HG02943 (cell line): Measurements from ENCODE around the gene PRKCA.
"Not testable (repeated sequence)": the region's sequence is repeated elsewhere in the genome, so short reads cannot be mapped to it uniquely, and the experiment has no call there.

Experiments
- ATAC-seq: cut with Tn5 transposase; IDR thresholded peaks from one replicate; pipeline ENCODE4 v1.9.1; 2021; ENCODE audit warnings: mild to moderate bottlenecking, low read depth, moderate library complexity; ENCODE audit not compliant: unreplicated experiment

PRKCA gene

DNA sequence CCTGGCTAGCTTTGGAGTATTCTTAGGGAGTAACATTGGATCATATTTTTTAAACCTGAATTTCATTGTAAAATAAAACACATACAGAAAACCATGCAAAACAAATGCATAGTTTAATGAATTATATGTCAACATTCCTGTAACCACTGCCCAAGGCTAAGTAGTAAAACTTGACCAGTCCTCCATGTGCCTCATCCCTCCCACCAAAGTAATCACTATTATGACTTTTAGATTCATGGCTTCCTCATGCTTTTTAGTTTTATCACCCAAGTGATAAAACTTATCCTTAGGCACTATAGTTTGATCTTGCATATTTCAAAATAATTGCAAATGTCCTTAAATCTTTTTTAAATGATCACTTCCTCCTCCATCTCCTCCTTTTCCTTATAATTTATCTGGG lies 20.4 kb downstream of the PRKCA start:
- ATAC-seq, result no peak

- ATAC-seq, result not testable (repeated sequence)
These were observed 22.1 kb downstream of the PRKCA start for GRCh38 chr17:66324381-66325004.

GRCh38 chr17:66326476-66327047 lies 24.1 kb downstream of the PRKCA start:
- no peak for ATAC-seq

DNA sequence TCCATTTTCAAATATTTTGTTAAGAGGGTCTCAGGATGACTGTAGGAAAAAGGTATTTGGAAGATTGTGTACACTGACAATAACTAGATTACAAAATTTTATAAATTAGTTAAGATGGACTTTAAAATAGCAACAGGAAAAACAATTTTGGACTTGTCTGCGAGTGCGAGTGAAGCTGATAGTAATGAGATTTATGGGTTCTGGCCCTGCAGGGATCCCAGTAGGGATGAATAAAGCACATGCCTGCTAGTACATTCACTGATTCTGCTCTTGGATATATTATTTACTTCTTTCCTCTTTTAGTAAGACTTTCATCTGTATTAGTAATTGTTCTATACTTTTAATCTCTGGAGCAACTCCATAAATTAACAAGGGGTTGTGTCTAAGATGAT lies 28.2 kb downstream of the PRKCA start:
- no peak for ATAC-seq

GRCh38 chr17:66331038-66331816 lies 28.8 kb downstream of the PRKCA start:
- ATAC-seq, result no peak

DNA sequence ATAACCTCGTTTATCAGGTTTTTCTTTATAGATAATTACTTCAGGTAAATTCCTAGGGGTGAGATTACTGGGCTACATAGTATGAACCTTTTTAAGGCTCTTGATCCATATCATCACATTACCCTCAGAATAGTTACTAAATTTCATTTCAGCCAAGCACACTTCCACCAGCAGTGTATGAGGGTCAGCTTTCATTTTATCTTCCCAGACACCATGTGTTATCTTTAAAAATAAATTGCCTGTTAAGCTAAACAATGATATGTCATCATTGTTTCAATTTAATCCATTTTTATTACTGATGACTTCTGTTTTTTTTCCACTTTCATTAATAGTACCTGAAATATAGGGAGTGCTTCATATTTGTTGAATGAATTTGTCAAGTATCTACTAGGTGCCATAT lies 33.4 kb downstream of the PRKCA start:
- ATAC-seq, result no peak

DNA sequence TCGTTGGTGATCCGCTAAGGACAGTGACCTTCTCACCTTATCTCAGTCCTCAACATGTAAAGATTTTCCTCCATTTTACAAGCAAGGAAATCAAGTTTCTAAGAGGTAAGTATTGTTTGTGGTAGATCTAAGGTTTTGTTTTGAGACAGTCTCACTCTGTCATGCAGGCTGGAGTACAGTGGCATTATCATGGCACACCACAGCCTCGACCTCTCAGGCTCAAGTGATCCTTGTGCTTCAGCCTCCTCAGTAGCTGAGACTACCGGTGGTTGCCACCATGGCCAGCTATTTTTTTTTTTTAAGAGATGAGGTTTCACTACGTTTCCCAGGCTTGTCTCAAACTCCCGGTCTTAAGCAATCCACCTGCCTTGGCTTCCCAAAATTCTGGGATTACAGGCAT lies 34.9 kb downstream of the PRKCA start:
- no peak for ATAC-seq

- no peak for ATAC-seq
These were observed 35.6 kb downstream of the PRKCA start for GRCh38 chr17:66337866-66338485.

DNA sequence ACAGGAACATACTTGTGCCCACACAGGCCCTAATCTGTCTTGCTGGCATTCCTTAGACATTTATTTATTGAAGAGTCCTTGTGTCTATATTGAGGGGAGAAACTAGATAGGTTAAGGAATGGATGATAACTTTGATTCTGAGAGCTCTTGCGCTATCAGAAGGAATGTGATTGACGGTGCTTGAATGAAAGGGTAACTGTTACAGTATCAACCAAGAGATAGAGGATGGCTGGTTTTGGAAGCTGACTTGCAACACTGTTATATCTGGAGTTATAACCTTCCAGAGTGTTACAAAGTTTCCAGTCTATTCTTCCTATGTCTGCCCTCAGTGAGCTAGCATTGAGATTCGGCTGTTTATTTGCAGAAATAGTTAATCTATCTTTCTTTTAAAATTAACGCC lies 36.5 kb downstream of the PRKCA start:
- ATAC-seq, result no peak

DNA sequence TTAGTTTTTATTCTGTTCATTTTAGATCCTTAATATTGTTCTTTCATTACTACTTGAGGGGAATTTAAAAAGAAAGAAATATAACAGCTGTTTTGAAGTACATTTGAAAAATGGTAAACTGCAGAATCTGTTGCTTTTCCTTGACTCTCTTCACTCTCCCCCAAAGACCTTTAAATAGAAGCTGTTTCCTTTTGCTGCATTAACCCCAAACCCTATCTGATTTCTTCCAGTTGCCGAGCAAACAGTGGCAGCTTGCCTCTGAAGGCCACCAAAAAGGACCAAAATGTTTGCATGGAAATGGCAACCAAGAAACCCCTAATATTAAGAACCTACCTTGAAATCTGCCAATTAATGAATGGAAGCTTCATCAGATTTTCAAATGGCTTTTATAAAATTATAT lies 37.1 kb downstream of the PRKCA start:
- no peak for ATAC-seq

DNA sequence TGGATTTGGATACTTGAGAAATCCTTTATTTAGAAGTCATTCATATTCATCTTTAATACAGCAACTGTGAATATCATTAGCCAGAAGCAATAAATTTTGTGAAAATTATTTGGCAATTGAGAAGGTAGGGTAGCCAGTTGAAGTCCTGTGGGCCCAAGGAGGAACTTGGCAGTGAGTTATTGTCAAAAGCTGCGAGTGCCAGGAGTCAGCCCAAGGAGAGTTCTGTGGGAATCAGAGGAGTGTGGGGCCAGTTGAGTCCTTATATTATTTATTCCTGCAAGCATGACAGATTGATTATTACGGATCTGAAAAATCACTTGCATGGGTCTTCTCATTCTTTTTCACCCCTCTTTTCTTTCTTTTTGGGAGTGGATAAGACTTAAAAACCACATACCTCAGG lies 38.3 kb downstream of the PRKCA start:
- ATAC-seq, result no peak

GRCh38 chr17:66341462-66341861 lies 39.0 kb downstream of the PRKCA start:
- ATAC-seq, result no peak

- not testable (repeated sequence) for ATAC-seq
These were observed 39.9 kb downstream of the PRKCA start for GRCh38 chr17:66342263-66342662.

- ATAC-seq, result no peak
These were observed 41.2 kb downstream of the PRKCA start for GRCh38 chr17:66343531-66344078.

DNA sequence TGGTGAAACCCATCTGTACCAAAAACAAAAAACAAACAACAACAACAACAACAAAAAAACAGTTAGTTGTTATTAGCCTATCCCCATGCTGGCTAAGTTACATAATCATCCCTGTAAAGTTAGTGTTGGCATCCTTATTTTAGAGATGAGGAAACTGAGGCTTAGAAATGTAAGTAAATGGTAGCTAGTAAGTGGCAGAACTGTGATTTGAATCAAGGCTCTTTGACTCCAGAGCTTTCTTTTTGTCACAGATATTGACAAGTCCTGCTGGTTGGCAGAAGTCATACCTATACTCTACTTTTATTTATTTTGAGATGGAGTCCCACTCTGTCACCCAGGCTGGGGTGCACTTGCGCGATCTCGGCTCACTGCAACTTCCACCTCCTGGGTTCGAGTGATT lies 42.1 kb downstream of the PRKCA start:
- ATAC-seq, result no peak

- no peak for ATAC-seq
These were observed 42.9 kb downstream of the PRKCA start for GRCh38 chr17:66345264-66345663.

DNA sequence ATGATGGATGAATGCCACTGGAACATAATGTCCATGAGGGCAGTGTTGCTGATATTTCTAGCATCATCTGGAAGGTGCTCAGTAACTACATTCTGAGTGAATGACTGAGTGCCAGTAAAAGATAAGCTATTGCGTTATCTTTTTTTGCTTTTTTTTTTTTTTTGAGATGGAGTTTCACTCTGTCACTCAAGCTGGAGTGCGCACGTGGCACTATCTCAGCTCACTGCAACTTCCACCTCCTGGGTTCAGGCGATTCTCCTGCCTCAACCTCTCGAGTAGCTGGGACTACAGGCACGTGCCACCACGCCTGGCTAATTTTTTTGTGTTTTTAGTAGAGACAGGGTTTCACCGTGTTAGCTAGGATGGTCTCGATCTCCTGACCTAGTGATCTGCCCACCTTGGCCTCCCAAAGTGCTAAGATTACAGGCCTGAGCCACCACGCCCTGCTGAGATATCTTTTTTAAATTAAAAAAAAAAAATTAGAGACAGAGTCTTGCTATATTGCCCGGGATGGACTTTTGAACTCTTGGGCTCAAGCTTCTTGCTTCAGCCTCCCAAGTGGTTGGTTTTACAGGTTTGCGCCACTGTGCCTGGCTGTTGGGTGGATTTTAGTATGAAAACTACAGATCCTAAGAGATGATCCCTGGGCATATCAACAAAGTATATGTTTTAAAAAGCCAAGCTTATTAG lies 43.7 kb downstream of the PRKCA start:
- not testable (repeated sequence) for ATAC-seq

DNA sequence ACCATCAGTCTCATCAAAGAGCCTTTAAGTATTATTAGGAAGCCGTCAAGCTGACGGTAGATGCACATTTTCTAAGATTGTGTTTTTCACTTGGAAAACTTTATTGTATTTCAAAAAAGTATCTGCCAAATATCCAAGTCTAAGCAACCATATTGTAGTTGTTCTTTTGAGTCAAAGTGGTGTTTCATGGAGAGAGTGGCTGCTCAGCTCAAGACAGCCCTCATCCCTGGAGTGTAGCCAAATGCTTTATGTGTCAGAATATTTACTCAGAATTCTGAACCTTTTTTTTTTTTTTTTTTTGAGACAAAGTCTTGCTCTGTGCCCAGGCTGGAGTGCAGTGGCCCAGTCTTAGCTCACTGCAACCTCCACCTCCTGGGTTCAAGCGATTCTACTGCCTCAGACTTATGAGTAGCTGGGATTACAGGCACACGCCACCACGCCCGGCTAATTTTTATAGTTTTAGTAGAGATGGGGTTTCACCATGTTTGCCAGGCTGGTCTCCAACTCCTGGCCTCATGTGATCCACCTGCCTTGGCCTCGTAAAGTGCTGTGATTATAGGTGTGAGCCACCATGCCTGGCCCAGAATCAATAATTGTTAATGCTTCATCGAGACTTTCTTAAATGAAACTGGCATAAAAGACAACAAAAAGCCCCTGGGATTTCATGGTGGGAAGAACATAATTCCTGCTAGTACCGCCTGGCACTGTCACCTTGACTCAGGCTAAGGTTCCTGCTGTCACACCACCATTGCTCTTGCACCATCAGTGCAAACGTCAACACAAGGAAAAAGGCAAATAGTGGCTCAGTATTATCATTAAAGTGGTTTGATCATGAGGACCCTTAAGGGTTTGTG lies 45.5 kb downstream of the PRKCA start:
- ATAC-seq, result no peak

- no peak for ATAC-seq
These were observed 46.3 kb downstream of the PRKCA start for GRCh38 chr17:66348584-66349165.
